Stimulated activated CD4-positive, alpha-beta T cell treated with anti-CD3 and anti-CD28 coated beads, Interleukin-1b, Interleukin-23, amount 100 ng/mL, for 48 hours (primary cell): Measurements from ENCODE around the gene KCTD6.

ENCODE experiments used
- DNase-seq: peaks from one replicate; pipeline ENCODE4 v3.0.0-alpha.2; 2020

KCTD6 gene

DNA sequence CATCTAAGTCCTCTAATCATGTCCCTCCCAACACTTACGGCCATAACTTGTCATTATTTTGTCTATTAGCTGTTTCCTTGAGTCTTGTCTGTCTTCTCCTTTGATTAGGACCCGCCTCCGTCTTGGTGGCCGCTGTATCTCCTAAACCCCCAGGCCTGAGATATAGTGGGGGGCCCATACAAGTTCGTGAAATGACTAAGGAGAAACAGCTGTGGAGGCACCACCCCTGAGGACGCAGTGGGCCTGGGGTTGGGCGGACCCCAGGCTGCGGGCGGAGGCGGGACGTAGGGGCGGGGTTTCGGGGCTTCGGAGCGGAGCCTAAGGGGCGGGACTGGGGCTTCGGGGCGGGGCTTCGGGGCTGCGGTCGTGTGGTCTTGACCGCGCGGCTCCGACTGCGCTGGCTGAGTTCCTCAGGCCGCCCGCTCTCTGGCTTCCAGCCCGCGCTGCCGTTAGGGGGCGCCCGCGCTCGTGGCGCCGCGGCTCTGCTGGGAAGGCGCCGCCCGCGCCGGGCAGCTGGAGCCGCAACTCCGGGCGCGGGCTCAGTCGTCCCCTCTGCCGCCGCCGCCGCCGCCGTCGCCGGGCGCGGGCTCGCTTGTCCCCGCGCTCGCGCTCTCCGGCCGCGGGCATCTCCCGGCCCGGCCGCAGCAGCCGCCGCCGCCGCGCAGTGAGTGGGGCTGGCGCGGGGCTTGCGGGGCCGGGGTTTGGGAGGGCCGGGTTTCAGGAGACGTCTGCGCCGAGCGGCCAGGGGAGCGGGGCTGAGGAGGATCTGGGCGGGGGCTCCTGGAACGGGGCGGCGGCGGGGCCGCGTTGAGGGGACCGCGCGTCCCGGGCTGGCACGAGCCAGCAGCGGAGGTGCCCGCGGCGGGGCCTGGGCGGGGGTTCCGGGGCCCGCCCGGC lies at the start of gene KCTD6:
Gene KCTD6, plus strand, starts transcription at position 591 of the 897 bp plus-strand sequence. CDS start 6,660 bp downstream, outside the sequence.
- DNase-seq: peak; percentile 84

DNA sequence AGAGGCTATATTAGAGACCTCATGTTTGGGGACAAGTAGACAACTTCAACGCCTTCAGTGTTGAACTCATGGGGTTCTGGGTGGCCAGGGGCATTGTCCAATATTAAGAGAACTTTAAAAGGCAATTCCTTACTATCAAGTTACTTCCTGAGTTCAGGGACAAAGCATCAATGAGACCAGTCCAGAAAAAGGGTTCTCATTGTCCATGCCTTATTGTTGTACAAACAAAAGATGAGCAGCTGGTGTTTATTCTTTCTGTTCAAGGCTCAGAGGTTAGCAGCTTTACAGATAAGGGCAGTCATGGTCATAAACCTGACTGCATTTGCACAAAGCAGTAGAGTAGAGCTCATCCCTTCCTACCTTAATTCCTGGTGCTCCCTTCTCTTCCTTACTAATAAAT lies 39.7 kb upstream of the KCTD6 start:
- no peak for DNase-seq

DNA sequence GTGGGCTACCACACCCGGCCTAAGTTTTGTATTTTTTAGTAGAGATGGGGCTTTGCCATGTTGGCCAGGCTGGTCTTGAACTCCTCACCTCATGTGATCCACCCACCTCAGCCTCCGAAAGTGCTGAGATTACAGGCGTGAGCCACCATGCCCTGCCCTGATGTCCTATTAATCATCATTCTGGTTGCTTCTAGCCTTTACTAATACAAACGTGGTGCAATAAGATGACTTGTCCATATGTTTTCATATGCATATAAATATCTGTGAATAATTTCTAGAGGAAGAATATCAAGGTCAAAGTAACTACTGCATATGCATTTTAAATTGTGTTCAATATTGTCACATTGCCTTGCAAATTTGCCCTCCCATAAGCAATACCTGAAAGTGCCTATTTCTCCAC lies 32.7 kb upstream of the KCTD6 start:
- no peak for DNase-seq

DNA sequence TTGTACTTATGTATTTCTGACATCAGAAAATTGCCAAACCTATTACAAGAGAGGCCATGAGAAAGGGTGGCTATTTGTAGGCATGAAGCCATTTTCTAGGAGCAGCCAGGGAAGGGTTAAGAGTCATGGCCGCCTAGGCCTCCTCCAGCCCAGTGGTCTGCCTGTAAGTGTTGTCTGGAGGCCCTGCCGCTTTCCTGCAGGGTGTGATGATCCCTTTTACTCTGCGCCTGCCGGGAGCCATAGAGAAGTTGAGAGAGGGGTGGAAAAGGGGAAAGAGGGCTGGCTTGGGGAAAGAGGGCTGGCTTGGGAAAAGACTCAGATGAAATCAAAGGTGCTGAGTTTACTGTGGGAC lies 29.1 kb upstream of the KCTD6 start:
- no peak for DNase-seq

DNA sequence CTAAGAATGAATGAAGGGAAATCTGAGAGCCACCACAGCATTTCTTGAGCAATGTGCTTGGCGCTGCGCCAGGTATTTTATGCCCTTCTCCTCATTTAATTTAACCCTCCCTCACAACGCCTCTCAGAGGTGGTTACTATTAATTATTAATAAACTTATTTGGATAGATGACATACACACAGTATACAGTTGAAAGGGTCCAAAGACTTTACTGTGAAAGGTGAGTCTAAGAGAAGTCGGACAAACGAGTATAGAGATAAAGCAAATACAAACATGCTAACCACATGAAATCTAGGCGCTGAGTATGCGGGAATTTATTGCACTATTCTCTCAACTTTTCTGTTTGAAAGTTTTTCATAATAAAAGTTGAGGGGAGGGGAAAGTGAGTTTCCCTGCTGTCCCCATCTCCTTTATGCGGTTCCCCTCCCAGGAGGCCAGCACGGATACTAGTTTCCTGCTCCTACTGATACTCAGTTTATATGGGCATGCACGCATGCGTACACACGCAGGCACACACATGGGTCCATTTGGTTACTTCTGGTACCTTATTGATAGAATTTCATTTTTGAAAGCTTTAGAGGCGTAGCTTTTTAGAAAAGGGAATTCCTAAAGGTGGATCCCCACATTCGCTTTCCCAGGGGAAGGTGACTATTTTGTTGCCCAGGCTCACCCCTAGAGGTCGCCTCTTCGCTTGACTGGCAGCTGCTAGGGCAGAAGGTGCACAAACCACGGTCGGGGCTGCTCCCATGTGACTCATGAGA lies 28.5 kb upstream of the KCTD6 start:
- DNase-seq: peak; percentile 87

- no peak for DNase-seq
Measured at GRCh38 chr3:58463942-58464271, 28.0 kb upstream of the KCTD6 start.

DNA sequence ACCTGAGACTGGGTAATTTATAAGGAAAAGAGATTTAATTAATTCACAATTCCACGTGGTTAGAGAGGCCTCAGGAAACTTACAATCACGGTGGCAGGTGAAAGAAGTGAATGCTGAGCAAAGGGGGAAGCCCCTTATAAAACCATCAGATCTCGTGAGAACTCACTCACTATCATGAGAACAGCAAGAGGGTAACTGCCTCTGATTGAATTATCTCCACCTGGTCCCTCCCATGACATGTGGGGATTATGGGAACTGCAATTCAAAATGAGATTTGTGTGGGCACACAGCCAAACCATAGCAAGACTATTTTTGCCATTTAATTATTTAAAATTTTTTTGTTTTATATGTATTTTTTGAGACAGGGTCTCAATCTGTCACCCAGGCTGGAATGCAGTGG lies 27.0 kb upstream of the KCTD6 start:
- DNase-seq: peak; percentile 27

GRCh38 chr3:58466899-58467563 lies 24.9 kb upstream of the KCTD6 start:
- no peak for DNase-seq

DNA sequence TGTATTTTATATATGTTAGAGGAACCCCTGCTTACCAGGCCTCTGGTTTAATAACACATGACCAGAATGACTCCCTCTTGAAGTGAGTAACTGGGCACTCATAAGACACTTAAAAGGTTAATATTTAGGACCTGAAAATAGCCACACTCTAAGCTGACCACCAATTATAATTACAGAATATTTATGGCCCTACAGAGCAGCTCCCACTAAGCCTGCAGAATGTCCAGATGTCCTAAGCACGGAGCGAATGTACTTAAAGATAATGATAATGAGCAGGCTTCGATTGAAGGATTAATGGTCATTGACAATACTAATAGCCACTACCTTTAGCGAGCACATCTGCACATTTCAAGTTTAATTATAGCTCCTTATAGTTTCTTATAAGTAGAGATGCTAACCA lies 22.8 kb upstream of the KCTD6 start:
- no peak for DNase-seq

GRCh38 chr3:58470363-58471024 lies 21.4 kb upstream of the KCTD6 start:
- no peak for DNase-seq

- peak; percentile 77 for DNase-seq
Measured at GRCh38 chr3:58471025-58471887, 20.6 kb upstream of the KCTD6 start.

GRCh38 chr3:58473275-58473674 lies 18.6 kb upstream of the KCTD6 start:
- DNase-seq: no peak

DNA sequence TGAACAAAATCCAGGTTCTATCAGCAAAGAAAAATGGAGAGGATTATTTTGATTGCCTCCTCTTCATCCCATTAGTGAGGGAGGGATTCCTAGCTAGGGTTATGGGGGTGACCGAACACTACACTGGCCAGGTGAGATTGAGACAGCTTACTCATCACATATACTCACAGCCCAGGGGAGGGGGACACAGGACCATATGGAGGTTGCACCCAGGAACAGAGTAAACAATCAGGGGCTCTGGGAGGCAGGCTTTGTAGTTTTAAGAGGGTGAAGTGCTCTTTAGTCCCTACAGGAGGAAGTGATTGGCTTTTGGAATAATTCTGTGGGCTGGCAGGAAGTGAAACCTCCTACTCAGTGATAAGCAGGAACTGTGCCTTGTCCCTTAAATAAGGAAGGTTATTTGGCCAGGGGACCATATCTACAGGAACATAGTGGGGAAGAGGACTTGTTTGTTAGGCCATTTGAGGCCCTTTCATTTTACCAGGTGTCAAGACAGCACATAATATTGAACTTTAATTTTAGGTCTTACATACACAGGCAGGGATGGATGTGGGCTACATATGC lies 17.5 kb upstream of the KCTD6 start:
- no peak for DNase-seq

- no peak for DNase-seq
Measured at GRCh38 chr3:58474967-58475578, 16.8 kb upstream of the KCTD6 start.

GRCh38 chr3:58478781-58479180 lies 13.1 kb upstream of the KCTD6 start:
- DNase-seq: no peak

GRCh38 chr3:58480309-58480708 lies 11.6 kb upstream of the KCTD6 start:
- no peak for DNase-seq

- DNase-seq: no peak
Measured at GRCh38 chr3:58482917-58483636, 8.8 kb upstream of the KCTD6 start.

GRCh38 chr3:58484045-58484721 lies 7.7 kb upstream of the KCTD6 start:
- no peak for DNase-seq

DNA sequence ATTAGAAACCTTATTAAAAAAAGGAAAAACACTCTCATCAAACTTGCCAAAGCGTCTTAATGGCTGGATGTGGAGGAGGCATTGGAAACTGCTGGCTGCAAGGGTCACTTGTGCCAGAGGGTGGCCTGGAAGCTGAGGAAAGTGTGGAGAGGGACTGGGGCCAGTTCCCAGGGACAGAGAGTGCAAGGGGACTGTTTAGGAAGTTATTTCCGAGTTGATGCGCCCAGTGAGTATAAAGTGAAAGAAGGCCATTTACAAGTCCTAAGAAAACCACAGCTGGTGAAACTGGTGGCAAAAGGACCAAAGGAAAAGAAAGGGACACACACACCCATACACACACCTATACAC lies 7.2 kb upstream of the KCTD6 start:
- DNase-seq: no peak

- DNase-seq: no peak
Measured at GRCh38 chr3:58485801-58486435, 6.0 kb upstream of the KCTD6 start.
